NCI-H2029 treated with DMSO at 0.1 percent for 48 hours (cell line): Measurements from ENCODE around the gene NECTIN1.

Experiments
- DNase-seq: peaks from one replicate; lab custom pipeline; 2025; lab: John Stamatoyannopoulos, UW

Gene NECTIN1

DNA sequence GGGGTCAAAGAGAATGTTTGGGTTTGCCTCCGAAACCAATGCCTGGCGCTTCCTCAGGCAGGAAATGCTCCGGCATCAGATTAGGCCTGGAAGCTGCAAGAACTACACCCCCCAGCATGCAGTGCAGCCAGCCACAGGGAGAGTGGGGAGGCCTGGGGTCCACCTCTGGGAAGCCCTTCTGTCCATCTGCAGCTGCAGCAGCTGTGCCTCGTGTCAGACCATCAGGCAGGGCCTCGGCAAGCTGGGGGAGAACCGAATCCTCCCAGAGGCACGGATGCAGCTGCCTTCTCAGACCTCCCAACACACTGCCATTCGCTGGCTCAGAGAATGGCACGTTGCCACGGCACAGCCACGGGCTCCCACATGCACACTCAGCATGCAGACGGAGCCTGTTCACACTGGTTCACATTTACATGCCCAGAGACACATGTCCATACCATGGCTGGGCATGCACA lies 57.4 kb downstream of the NECTIN1 start:
- no peak for DNase-seq

DNA sequence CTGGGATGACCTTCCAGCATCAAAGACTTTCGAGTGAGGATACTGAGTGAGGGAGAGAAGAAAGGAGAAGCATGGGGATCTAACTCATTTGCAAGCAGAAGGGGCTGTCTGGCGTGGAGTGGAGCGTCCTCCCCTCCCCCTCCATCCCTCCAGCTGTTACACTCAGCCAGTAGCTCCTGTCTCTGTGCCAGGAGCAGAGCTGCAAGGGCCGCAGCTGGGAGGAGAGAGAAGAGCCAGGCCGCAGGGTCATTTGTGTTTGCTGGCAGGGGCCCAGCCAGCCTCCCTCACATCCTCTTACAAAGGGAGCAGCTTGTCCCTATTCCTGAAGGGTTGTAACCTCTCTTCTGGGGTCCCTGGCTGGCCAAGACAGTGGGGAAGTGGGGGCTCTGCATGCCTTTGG lies 57.9 kb downstream of the NECTIN1 start:
- peak; percentile 75 for DNase-seq

DNA sequence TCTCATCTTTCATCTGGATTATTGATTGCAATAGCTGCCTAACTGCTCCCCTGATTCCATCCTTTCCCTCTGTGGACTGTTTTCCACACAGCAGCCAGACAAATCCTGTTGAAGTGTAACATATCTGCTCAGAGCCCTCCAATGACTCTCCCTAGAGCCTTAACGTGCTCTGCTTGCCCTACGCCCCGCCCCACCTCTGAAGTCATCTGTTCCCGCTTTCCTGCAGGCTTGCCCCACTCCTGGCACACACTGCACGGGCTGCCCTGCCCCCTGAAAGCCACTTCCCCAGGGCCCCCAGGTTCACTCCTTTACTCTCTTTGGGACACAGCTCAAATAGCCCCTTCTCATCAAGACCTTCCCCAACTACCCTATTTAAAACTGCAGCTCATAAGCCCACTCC lies 59.5 kb downstream of the NECTIN1 start:
- DNase-seq: no peak

DNA sequence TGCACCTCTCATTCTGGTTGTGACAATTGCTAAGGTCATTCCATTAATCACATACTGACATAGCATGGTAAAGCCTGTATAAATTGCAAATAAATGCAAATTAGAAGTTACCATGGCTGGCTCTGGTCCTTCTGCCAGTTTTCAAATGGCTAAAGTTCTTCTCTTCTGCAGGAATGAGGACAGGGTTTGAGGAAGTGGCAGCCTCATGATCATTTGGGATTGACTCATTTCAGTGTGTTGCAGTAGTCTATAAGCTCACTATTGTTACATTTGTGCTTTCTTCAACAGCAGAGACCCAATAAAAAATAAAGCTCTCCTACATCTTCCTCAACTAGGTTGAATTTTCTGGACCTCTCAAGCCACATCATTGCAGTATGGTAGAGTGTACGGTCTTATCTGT lies 60.3 kb downstream of the NECTIN1 start:
- no peak for DNase-seq

DNA sequence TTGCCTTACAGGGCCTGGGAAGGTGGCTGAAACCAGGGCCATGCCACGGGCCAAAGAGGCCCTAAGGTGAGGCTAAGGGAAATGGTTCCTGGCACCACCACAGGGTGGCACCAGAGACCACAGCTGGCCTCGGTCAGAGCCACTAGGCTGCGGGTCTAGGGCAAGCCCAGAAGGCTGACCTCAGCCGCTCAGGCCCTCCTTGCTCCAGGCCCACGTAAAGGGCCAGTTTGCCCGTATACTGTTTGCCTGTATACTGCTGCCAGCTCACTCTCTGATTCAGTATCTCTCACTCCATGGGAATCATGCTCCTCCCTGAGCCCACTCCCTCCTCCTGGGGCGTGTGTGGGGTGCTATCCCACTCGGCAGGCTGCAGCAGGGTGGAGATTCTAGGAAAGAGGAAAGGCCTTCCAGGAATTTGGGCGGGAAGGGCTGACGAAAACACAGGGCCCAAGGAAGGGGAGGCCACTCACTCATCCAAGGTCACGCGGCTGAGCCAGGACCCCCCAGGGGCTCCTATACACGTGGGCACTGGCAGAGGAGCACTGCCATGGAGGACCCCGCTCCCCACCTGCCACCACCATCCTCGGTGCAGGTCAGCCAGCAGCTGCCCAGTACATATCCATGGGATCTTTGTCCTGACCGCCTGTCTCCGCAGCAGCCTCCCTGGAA lies 62.4 kb downstream of the NECTIN1 start:
- DNase-seq: peak; percentile 7

DNA sequence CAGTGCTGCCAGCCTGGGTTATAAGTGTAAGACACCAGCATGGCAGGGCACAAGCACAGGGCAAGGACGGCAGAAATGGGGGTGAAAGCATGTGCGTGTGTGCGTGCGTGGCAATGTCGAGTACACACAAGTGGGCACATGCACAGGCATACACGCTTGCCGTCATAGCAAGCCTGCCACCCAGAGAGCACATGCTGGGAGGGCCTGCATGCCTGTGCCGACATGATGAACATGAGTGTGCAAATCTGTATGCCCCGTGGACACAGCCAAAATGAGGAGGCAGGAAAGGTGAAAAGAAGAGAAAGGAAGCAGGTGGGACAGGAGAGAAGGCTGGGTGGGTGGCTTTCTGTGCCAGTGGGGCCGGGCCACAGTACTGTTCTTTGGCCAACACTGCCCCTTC lies 62.9 kb downstream of the NECTIN1 start:
- DNase-seq: no peak

DNA sequence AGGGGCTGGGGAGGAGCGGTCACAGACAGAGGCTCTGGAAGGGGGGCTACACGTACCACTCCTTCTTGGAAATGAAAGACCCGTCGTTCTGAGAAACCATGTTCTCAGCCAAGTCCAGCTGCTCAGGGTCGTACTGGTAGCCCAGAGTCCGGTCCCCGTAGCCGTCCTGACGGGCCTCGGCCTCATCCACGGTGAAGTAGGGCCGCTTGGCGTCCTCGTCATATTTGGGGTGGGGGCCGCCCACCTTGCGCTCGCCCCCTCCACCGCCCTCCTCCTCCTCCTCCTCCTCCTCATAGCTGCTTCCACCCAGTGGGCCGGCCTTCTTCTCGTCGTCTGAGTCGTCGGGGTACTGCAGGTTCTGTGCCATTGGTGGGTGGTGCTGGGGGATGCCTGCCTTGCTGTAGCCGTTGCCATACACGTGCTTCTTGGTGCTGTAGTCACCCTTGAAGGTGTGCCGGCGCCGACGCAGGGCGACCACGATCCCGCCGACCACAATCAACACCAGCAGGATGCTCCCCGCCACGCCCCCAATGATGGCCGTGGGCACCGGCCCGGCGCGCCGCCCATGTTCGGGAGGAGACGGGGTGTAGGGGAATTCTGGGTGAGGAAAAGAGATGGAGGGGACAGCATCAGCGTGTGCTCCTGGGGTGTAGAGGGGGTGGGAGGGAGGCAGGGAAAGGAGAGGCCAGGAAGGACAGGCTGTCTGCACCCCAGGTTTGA lies 64.1 kb downstream of the NECTIN1 start:
- DNase-seq: no peak

DNA sequence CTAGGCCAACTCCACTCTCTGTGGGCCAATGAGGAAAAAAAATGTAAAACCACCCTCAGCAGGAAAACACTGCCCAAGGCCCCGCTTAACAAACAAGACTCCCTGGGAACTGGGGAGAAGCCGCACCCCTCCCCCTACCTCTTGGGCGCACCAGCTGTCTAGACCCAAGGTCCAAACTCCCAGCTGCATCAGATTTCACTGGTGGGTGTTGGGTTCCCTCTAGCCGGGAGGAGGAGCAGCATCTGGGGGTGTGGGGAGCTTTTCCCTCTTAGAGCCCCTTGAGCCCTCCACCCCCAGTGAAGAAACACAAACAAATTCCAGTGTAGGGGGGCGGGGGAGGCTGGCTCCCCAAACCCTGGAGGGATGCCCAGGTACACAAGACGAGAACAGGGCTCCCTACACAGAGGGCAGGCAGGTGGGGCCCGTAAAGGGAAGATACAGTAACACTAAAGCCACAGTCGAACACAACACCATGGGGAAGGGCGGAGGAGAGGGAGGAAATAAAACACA lies 64.9 kb downstream of the NECTIN1 start:
- peak; percentile 76 for DNase-seq

DNA sequence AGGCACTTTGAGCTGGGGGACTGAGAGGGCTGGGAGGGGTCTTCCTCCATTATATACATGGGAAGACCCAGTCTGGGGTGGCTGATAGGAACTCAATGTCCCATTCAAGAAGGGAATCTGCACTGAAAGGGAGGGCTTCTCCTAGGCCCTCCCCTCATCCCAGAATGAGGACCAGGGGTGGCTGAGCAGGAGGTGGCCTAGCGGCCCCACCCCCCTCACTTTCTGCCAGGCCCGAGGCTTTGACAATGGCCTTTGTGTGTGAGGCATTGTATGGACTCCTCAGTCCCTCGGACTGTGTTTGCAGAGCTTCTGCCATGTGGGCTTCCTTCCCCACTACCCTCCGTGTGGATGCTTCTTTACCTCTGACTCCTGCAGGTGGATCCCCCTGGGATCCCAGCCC lies 65.7 kb downstream of the NECTIN1 start:
- no peak for DNase-seq

DNA sequence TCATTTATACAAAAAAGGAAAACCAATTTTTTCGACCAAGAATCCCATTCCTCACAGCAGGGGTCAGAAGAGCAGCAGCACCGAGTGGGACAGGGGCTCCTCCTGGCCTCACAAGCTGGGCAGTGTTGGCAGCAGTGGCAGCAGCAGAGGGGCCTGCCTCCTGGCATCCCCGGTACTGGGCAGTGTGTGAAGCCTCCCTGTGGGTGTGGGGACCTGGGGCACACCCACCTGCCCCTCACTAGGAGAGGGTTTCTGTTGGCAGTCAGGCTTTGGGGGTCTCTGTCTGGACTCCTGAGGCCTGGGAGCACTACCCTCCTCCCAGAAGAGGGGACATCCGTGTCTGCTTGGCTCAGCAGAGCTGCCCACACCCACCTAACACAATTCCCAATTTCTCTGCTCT lies 67.8 kb downstream of the NECTIN1 start:
- DNase-seq: no peak

DNA sequence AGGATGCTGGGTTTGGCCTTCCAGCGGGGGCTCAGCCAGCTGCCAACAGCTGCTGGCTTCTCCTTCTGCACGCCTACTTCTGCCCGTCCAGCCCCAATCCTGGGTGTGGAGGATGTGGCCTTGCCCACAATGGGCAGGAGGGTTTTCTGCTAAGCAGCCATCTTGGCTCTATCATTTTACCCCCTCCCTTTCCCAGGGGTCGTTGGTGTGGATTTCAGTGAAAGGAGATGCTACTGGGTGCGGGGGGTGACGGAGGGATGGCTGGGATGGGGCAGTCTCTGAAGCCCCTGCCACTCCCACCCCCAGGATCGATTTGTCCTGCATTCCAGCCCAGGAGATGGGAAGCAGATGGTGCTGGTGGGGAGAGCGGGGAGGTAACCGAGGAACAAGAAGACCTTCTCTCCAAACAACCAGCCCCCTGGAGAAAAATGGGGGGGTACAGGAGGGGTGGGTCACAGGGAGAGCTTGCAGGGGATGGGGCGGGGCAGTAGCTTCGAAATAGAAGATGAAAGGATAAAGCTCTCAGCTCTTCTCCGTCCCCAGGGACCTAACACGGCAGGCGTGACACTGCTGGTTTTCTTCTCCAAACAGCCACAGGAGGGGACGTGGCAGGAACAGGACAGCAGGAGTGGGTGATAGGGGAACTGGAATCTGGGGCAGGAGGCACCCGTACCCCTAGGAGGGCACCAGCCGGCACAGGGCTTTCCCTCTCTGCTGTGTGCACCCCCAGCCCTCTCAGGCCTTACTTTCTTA lies 68.9 kb downstream of the NECTIN1 start:
- no peak for DNase-seq

DNA sequence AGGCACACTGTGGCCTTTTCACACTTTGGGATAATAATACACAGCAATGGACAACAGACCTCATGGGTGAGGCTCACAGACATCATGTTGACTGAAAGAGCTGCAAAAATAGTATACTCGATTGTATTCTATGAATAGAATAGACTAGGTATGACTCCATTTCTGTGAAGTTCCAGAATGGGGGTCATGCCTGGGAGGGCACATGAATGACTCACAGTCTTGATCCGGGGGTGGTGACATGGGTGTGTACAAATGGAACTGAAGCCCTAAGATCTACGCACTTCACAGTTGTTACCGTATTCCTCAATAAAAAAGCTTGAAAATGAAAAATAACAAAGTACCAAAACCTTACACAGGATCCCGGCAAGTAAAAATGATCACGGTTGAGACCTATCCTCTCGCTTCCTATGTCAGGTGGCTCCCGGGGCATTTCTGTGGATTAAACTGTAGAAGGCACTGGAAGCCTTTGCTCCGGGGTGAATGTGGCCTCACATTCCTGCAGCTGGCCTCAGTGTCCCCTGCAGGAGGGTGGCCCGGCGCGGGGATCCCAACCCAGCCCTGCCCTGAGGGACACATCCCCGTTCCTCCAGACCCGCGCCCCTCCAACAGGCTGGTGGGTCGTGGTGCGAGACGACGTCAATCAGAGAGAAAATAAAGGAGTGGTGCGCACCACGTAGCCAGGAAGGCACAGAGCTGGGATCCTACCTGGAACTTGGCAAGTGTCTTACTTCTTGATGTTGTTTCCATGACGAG lies 75.9 kb downstream of the NECTIN1 start:
- DNase-seq: no peak

DNA sequence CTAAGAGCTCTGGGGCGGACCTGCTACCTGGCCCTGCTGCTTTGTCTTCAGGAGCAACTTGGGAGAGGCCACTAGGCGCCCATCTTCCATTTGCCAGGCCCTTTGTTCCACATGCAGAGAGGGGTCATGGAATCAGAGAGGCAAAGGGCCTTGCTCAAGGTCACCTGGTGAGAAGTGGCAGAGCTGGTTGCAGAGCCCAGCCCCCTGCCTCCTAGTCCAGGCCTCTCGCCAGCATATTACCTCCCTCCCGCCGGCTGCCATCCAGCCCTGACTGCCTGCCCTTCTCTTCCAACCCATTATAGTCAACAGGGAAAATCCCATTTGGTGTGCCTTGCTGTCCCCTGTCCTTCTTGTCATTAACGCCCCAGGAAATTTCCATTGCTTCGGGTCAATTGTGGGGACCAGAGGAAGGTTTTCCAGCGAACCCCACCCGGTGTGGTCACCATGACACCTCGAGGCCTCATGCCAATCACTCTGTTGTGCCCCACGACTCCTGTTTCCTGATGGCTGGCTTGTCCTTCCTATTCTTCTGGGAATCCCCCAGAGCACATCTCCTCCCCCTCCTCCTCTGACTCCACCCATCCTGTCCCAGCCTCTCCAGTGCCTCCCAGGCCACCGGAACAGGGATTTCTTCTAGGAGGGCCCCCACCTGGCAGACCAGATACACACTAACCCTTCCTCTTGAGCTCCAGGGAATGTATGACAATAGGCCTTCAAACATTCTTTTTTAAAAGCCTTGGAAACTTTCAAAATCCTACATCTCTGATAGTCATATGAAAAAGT lies 77.0 kb downstream of the NECTIN1 start:
- DNase-seq: no peak

DNA sequence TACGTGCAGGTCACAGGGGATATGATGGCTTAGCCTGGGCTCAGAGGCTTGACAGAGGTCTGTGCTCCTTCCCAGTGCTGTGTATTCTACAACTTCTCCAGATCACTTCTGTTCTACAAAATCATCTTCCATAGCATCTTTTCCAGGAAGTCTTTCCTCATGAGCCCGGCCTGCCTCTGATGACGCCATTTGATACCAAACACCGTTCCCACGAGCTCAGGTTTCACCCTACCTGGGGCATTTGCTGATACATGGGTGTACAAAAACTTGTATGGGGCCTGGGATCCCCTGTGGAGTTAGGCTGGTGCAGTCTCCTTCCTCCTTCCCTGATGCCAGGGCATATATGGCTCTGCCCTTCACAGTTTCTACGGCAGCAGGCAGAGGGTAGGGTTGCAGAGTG lies 78.7 kb downstream of the NECTIN1 start:
- DNase-seq: no peak

DNA sequence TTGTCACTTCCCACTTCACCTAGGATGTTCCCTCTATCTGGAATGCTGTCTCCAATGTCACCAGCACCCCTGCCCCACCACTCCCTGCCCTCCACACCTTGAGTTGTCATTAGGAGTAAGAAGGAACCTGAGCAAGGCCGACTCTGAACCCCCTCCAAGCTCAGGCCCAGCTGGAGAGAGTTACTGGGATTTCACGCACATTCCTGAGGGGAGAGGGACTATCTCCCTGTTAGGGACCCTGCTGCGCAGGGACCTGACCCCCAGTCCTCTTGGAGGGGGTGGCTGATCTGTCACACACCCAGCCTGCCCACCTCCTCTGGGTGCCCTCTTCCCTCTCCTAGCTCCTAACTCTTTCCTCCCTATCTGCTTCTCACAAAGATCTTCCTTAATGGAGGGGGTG lies 81.7 kb downstream of the NECTIN1 start:
- DNase-seq: no peak

DNA sequence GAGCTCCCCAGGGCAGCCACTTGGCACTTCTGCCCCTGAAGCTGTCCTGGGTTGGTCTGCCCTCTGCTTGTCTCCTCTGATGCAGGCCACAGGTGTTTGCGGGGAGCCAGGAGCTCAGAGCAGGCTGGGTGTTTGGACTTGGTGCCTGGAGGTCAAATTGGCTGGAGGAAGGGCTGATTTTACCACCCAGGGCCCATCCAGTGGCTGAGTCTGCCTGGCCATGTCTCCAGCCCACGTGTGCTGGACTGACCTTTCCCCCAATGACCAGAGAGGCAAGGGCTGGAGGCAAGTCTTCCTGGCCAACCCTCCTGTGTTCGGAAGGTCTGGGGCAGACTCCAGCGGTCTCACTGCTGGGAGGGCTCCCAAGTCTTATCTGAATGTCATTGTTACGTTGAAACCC lies 84.0 kb downstream of the NECTIN1 start:
- no peak for DNase-seq

DNA sequence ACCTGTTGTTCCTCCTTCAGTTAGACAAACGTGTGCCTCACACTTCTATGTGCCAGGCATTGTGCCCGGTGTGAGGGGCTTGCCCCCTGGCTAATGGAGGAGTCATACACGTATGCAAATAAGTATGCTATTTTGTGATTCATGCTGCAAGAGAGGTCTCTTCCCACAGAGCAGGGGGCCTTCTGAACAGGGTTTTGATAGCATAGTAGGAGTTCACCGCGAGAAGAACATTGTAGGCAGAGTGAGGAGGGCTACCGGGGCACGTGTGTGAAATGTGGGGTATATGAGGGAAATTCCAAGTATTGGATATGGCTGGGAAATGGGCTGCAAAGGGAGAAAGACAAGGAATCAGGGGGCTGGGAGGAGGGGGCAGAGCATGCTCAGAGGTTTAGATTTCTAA lies 84.5 kb downstream of the NECTIN1 start:
- no peak for DNase-seq

DNA sequence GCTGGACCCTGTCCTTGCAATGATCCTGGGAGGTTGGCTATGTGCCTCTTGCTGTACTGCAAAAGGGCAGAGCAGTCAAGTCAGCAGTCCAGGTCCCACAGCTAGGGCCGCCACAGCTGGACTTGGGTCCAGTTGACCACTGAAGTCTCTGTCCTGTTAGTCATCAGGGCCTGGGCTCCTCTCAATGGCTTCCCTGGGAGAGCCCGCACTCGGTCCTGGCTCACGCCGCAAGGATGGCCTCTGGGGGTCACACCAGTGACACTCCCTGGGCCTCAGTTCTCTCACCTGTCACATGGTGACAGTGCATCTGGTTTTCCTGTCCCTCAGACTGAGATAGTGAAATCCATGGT lies 85.1 kb downstream of the NECTIN1 start:
- DNase-seq: no peak

DNA sequence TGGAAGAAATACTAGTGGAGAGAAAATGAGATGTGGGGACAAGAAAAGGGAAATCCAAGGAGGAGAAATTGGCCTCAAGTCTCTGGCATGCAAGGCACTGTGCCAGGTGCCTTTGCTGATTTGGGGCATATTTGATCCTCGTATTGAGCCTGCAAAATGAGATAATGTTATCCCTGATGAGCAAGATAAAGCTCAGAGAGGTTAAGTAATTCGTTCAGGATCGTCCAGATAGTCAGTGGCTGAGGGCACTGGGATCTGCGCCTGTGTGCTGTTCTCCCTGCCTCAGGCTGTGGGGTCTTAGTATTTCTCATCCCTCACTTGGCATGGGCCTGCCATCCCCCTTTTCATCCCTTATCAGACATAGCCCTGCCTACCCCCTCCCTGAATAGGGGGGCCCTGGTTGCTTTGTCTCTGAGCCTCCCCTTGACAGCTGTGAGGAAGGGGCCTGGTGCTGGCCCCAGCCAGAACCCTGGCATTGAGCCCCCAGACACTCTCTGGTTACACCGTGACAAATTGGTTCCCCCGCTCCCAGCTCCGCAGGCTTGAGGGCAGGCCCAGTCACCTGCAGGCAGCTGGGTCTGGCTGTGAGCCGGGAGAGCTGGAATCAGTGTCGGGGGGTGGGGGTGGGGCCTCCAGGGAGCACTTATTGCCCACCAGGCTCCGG lies 85.7 kb downstream of the NECTIN1 start:
- DNase-seq: no peak

DNA sequence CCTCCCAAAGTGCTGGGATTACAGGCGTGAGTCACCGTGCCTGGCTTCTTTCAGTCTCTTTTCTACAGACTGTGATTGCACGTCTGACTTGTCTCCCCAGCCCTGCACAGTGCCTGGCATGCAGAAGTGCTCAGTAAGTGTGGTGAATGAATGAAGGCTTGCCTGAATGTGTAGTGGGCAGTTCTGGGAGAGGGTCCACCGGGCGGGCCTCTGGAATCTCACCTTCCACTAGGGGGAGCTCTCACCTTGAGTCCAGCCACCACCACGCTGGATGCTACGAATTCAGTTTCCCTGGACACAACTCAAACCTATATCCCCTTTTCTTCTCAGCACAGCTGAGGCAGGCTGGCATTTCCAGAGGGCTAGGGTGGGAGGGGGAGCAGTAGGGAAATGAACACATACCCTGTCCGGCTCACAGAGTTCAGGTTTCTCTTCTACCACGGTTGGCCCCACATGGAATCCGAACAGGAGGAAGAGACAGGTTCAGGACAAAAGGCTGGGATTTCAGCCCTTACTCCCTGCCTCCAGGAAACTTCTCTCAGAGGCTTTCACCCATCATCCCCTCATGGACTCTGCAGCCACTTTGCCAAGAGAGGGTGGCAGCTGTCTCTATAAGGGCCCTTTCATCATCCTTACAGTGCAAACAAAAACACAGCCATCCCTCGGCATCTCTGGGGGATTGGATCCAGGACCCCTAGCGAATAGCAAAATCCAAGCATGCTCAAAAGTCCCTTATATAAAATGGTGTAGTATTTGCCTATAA lies 86.8 kb downstream of the NECTIN1 start:
- DNase-seq: peak; percentile 26
